ENCODE results near the gene ECE1.

DNA sequence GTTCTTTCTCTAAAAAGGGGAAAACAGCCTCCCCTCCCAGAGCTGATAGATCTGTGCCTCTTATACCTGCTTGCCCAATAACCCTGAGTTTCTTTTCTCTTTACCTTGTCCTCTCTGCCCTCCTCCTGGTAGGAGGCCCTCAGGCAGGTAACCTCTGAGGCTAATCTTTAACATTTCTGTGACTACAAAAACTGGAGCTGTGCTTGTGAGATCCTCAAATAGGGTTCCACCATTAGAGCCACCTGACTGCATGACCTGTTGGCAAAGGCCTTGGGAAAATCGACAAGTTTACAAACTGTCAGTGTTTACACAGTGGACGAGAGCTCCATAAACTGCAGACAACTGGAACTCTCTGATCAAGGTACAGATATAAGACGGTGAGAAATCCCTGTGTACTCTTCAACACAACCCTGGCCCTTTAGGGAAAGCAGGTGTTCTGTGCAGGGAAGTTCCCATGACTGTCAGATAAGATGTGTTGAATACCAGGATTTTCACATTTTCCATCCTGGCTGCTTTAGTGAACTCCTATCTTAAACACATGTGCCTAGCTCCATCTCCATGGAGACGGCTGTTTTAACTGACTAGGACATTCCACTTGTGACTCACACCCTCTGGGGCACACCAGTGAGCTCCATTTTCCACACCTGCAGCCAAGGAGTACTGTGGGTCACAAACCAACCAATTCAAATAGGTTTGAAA is 38.3 kb downstream of the ECE1 start:
- TF ChIP-seq POLR2A (IDR thresholded peaks at IDR 0.05), result no peak
- TF ChIP-seq, protein P1, sequence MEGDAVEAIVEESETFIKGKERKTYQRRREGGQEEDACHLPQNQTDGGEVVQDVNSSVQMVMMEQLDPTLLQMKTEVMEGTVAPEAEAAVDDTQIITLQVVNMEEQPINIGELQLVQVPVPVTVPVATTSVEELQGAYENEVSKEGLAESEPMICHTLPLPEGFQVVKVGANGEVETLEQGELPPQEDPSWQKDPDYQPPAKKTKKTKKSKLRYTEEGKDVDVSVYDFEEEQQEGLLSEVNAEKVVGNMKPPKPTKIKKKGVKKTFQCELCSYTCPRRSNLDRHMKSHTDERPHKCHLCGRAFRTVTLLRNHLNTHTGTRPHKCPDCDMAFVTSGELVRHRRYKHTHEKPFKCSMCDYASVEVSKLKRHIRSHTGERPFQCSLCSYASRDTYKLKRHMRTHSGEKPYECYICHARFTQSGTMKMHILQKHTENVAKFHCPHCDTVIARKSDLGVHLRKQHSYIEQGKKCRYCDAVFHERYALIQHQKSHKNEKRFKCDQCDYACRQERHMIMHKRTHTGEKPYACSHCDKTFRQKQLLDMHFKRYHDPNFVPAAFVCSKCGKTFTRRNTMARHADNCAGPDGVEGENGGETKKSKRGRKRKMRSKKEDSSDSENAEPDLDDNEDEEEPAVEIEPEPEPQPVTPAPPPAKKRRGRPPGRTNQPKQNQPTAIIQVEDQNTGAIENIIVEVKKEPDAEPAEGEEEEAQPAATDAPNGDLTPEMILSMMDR (IDR thresholded peaks at IDR 0.05), result no peak

Measured in heart left ventricle (tissue), 13 donors.